H1 (cell line): ENCODE results near the gene MTG1. TPM values are rescaled to one million over a fixed set of nuclear protein-coding genes. Genes with fewer than 3 reads are reported as not detected.

Experiments
- CTCF ChIA-PET: fragments of 300-600 bp; sonication (Branson Sonifier 250); formaldehyde crosslinking; loops from one replicate; lab custom pipeline; 2021; ENCODE audit not compliant: partially characterized antibody; lab: Charles Lee
- POLR2A ChIA-PET: fragments of 300-600 bp; sonication (Branson Sonifier 250); formaldehyde crosslinking; loops from one replicate; lab custom pipeline; 2021; ENCODE audit warnings: inconsistent platforms; ENCODE audit not compliant: partially characterized antibody; lab: Charles Lee
- DNase-seq, 2 experiments: peaks; one replicate each; pipeline versions ENCODE4 v3.0.0 to v3.0.0-alpha.2; 2010 to 2022; ENCODE audit warnings: low spot score in 2 of 2, low read depth in 1 of 2, mixed read lengths in 1 of 2
- FAIRE-seq: peaks from 2 replicates; lab custom pipeline; 2011; peaks lifted over from hg19 to GRCh38; lab: Jason Lieb, UNC
- H2AFZ ChIP-seq: 2 replicates; pipeline ENCODE4 v1.8.1; 2012; ENCODE audit warnings: low read length, inconsistent platforms
- H2AK5ac ChIP-seq: 2 replicates; pipeline ENCODE4 v1.6.1; 2013; ENCODE audit warnings: low read depth, low read length
- H2BK120ac ChIP-seq: replicated peaks from 2 replicates; pipeline ENCODE3; 2013; ENCODE audit warnings: low read depth, low read length, inconsistent platforms
- H2BK12ac ChIP-seq: 2 replicates; pipeline ENCODE4 v1.6.1; 2013; ENCODE audit warnings: low read depth, low read length
- H2BK15ac ChIP-seq: 2 replicates; pipeline ENCODE4 v1.6.1; 2013; ENCODE audit warnings: low read length
- H2BK20ac ChIP-seq: 2 replicates; pipeline ENCODE4 v1.6.1; 2013; ENCODE audit warnings: low read length
- H2BK5ac ChIP-seq: 2 replicates; pipeline ENCODE4 v1.6.1; 2013; ENCODE audit warnings: low read depth, low read length
- H3K14ac ChIP-seq: 2 replicates; pipeline ENCODE4 v1.6.1; 2013; ENCODE audit warnings: inconsistent platforms; ENCODE audit not compliant: insufficient read length
- H3K18ac ChIP-seq: 2 replicates; pipeline ENCODE4 v1.6.1; 2013; ENCODE audit warnings: low read length; ENCODE audit errors: extremely low read depth
- H3K23ac ChIP-seq: 2 replicates; pipeline ENCODE4 v1.6.1; 2013; ENCODE audit warnings: inconsistent platforms; ENCODE audit not compliant: insufficient read length
- H3K23me2 ChIP-seq: 2 replicates; pipeline ENCODE4 v1.6.1; 2013; ENCODE audit warnings: low read depth, low read length
- H3K27ac ChIP-seq: 2 replicates; pipeline ENCODE4 v1.6.1; 2011; ENCODE audit warnings: low read depth, low read length, inconsistent platforms
- H3K27me3 ChIP-seq, 4 experiments: replicated peaks in 1 of 4; 1 replicate in 1 of 4; 2 replicates in 3 of 4; pipeline versions ENCODE4 v1.6.1 to v1.8.1; 2011 to 2013; ENCODE audit warnings: low read length in 3 of 4, mild to moderate bottlenecking in 3 of 4, inconsistent platforms in 2 of 4, mixed read lengths in 2 of 4, moderate library complexity in 1 of 4; ENCODE audit not compliant: control insufficient read depth in 3 of 4, insufficient read depth in 3 of 4; ENCODE audit errors: extremely low read depth in 1 of 4
- H3K36me3 ChIP-seq, 4 experiments: 2 replicates each; pipeline versions ENCODE4 v1.6.1 to v1.8.1; 2011 to 2013; ENCODE audit warnings: mild to moderate bottlenecking in 4 of 4, low read length in 3 of 4, moderate library complexity in 2 of 4, control low read depth in 1 of 4, inconsistent platforms in 1 of 4; ENCODE audit not compliant: insufficient read depth in 4 of 4, control insufficient read depth in 2 of 4
- H3K4ac ChIP-seq: replicated peaks from 2 replicates; pipeline ENCODE3; 2013; ENCODE audit warnings: low read length, low read depth, mixed read lengths, inconsistent platforms; ENCODE audit not compliant: insufficient read length
- H3K4me1 ChIP-seq, 4 experiments: replicated peaks in 1 of 4; 1 replicate in 1 of 4; 2 replicates in 3 of 4; pipeline versions ENCODE4 v1.6.1 to v1.8.1; 2011 to 2013; ENCODE audit warnings: low read length in 3 of 4, inconsistent platforms in 2 of 4, mixed read lengths in 1 of 4; ENCODE audit not compliant: insufficient read depth in 4 of 4, control insufficient read depth in 3 of 4
- H3K4me2 ChIP-seq, 2 experiments: 2 replicates each; pipeline versions ENCODE4 v1.6.1 to v1.8.1; 2011 to 2013; ENCODE audit warnings: low read depth in 2 of 2, low read length in 2 of 2, control low read depth in 1 of 2, inconsistent platforms in 1 of 2, mild to moderate bottlenecking in 1 of 2; ENCODE audit not compliant: insufficient read depth in 1 of 2
- H3K4me3 ChIP-seq, 4 experiments: fragments of 200-600, 300-600 bp in 1 of 4; sonication (generic), shearing (Covaris generic), sonication (Bioruptor Twin) in 1 of 4; 2 replicates each; pipeline versions ENCODE4 v1.5.1 to v1.8.1; 2011 to 2016; ENCODE audit warnings: low read length in 4 of 4, low read depth in 3 of 4, control low read depth in 2 of 4, inconsistent platforms in 2 of 4, mild to moderate bottlenecking in 2 of 4, mixed read lengths in 1 of 4, moderate library complexity in 1 of 4; ENCODE audit not compliant: insufficient read depth in 2 of 4; ENCODE audit errors: extremely low read depth in 1 of 4
- H3K56ac ChIP-seq: replicated peaks from 2 replicates; pipeline ENCODE3; 2013; ENCODE audit warnings: low read depth, mild to moderate bottlenecking, mixed read lengths, low read length, inconsistent platforms; ENCODE audit not compliant: insufficient read length
- H3K79me1 ChIP-seq: 2 replicates; pipeline ENCODE4 v1.6.1; 2013; ENCODE audit warnings: low read depth, low read length, control low read depth
- H3K79me2 ChIP-seq, 2 experiments: 2 replicates each; pipeline versions ENCODE4 v1.6.1 to v1.8.1; 2012 to 2013; ENCODE audit warnings: low read length in 2 of 2, mild to moderate bottlenecking in 2 of 2, inconsistent platforms in 1 of 2; ENCODE audit not compliant: insufficient read depth in 2 of 2, control insufficient read depth in 1 of 2
- H3K9ac ChIP-seq, 4 experiments: replicated peaks in 1 of 4; 1 replicate in 1 of 4; 2 replicates in 3 of 4; pipeline versions ENCODE4 v1.6.1 to v1.8.1; 2011 to 2013; ENCODE audit warnings: low read depth in 3 of 4, low read length in 3 of 4, control low read depth in 2 of 4, mild to moderate bottlenecking in 2 of 4, moderate library complexity in 2 of 4, inconsistent platforms in 1 of 4; ENCODE audit errors: extremely low read depth in 1 of 4
- H3K9me3 ChIP-seq, 2 experiments: 2 replicates each; pipeline versions ENCODE4 v1.6.1 to v1.8.1; 2012 to 2013; ENCODE audit warnings: mild to moderate bottlenecking in 2 of 2, moderate library complexity in 2 of 2, control low read depth in 1 of 2, inconsistent platforms in 1 of 2, low read depth in 1 of 2, low read length in 1 of 2, mixed read lengths in 1 of 2; ENCODE audit not compliant: insufficient read depth in 2 of 2
- H4K20me1 ChIP-seq, 2 experiments: replicated peaks in 1 of 2; 2 replicates each; pipeline versions ENCODE3 to v1.8.1; 2011 to 2013; ENCODE audit warnings: inconsistent platforms in 2 of 2, low read length in 2 of 2, mild to moderate bottlenecking in 1 of 2; ENCODE audit not compliant: insufficient read depth in 2 of 2, control insufficient read depth in 1 of 2
- H4K5ac ChIP-seq: 2 replicates; pipeline ENCODE4 v1.6.1; 2013; ENCODE audit warnings: low read length, low read depth, mixed read lengths, inconsistent platforms; ENCODE audit not compliant: insufficient read length
- H4K8ac ChIP-seq: 2 replicates; pipeline ENCODE4 v1.8.0; 2013; ENCODE audit warnings: mild to moderate bottlenecking, moderate library complexity, low read length, inconsistent platforms; ENCODE audit not compliant: insufficient read depth; ENCODE audit errors: extremely low read depth
- H4K91ac ChIP-seq: replicated peaks from 2 replicates; pipeline ENCODE3; 2013; ENCODE audit warnings: low read length, mixed read lengths, inconsistent platforms; ENCODE audit not compliant: insufficient read length
- POLR2A ChIP-seq, 2 experiments: IDR thresholded peaks; 1 replicate in 1 of 2; 2 replicates in 1 of 2; pipeline ENCODE4 v1.6.1; 2011; ENCODE audit warnings: low read depth in 2 of 2, low read length in 2 of 2, mild to moderate bottlenecking in 2 of 2; ENCODE audit errors: control extremely low read depth in 1 of 2
- TEAD4 ChIP-seq: IDR thresholded peaks from 2 replicates; pipeline ENCODE4 v1.6.1; 2012; ENCODE audit warnings: low read depth, low read length, inconsistent platforms, mixed read lengths
- WGBS, 2 experiments: shearing (Covaris generic) in 1 of 2; methylation state at CpG; one replicate each; pipeline versions ENCODE4 v1.1.6 to v1.1.7; 2013 to 2015; ENCODE audit warnings: low lambda C conversion rate in 2 of 2, mixed read lengths in 2 of 2, inconsistent platforms in 1 of 2, low coverage in 1 of 2, missing lambda C conversion rate in 1 of 2; ENCODE audit not compliant: insufficient replicate concordance in 2 of 2, insufficient coverage in 1 of 2, insufficient read length in 1 of 2; ENCODE audit errors: extremely low coverage in 1 of 2, missing lambda C conversion rate in 1 of 2; 5-methylcytosine and 5-hydroxymethylcytosine counted together
- polyA plus RNA-seq, 7 experiments: library from polyadenylated mRNA; depleted of rRNA in 3 of 7; stranded (reverse) in 5 of 7; unstranded in 2 of 7; fragments of >200 nt in 5 of 7; fragments of 200-250 nt in 2 of 7; gene quantifications; 1 replicate in 5 of 7; 2 replicates in 1 of 7; 4 replicates in 1 of 7; pipeline versions ENCODE4 v1.2.1 to v1.2.3, GENCODE V29; 2011 to 2013; ENCODE audit warnings: missing spikeins in 2 of 7, mixed read lengths in 2 of 7
- total RNA-seq: library from RNA; stranded (reverse); fragmentation: NEBNext Ultra II Directional; extraction: Animal tissue kit (Norgen Biotek cat#: 25700); gene quantifications from 2 replicates; pipeline ENCODE4 v1.2.1, GENCODE V29; 2021

The MTG1 gene
- total and polyA plus RNA-seq, 2 of the 8 experiments (the other 6 are each of a cell fraction or from before 2014, with no cell fraction given): 56.6 to 81.6 TPM

- H3K4me1 ChIP-seq: peaks cover 0 to 21% (median 2%) of the 10 kb centered on the region in 4 experiments; a peak in 4 of 7 replicates
- FAIRE-seq: no peak
- H4K5ac ChIP-seq: no peak overlapping the region
- ChIA-PET POLR2A (interaction anchor here (1.1 to 2.7 kb wide), 5 partner anchors 9 to 26 kb away, joined by 3 to 9 read pairs (median 7); no protein-coding TSS in a partner anchor), CTCF (interaction anchor here (1.3 to 3.7 kb wide), 5 partner anchors 11 to 26 kb away, joined by 3 to 32 read pairs (median 11); no protein-coding TSS in a partner anchor)
- H3K36me3 ChIP-seq: no peaks in the 10 kb centered on the region; a peak in 1 of 8 replicates
- H3K14ac ChIP-seq: no peak overlapping the region
- H2AFZ ChIP-seq: no peak overlapping the region
- H3K4me3 ChIP-seq: no peak overlapping the region
- TF ChIP-seq POLR2A (IDR thresholded peaks at IDR 0.05; ENCODE audit: control extremely low read depth in 1 of 2, low read depth in 2 of 2, low read length in 2 of 2): peak in 1 of 2 experiments; percentile 36; a peak in 1 of 3 replicates
- TF ChIP-seq TEAD4: no peak
- H3K79me2 ChIP-seq: no peaks in the 10 kb centered on the region
- H4K91ac ChIP-seq: no peak overlapping the region
- peak overlapping the region; percentile 35 for H4K8ac ChIP-seq
- 0 out of 2 replicates have a peak overlapping the region, but pooled peaks have one; percentile 35 for H2BK5ac ChIP-seq
- H3K9ac ChIP-seq: no peak overlapping the region
- H2BK15ac ChIP-seq: no peak overlapping the region
- no peak overlapping the region for H2AK5ac ChIP-seq
- no peak overlapping the region for H2BK20ac ChIP-seq
- 0 out of 2 replicates have a peak overlapping the region, but pooled peaks have one; percentile 33 for H2BK12ac ChIP-seq
- no peaks in the 10 kb centered on the region; a peak in 1 of 7 replicates for H3K27me3 ChIP-seq
- no peak overlapping the region for H3K4me2 ChIP-seq
- DNase-seq: no peak
- H4K20me1 ChIP-seq: peaks cover 7 to 15% of the 10 kb centered on the region in 2 experiments
- H3K79me1 ChIP-seq: no peaks in the 10 kb centered on the region
- no peak overlapping the region for H3K23ac ChIP-seq
- no peak overlapping the region for H2BK120ac ChIP-seq
- no peak overlapping the region for H3K27ac ChIP-seq
- H3K23me2 ChIP-seq: peaks cover 4% of the 10 kb centered on the region; the same call in 1 of the 2 replicates
- WGBS, 2 experiments: 88% methylated on average over 12 of the region's 12 CpGs; no CpG with 5 or more reads in 1 of the 2 experiments
- no peak overlapping the region for H3K4ac ChIP-seq
- H3K9me3 ChIP-seq: no peaks in the 10 kb centered on the region
- no peak overlapping the region for H3K18ac ChIP-seq
- no peak overlapping the region for H3K56ac ChIP-seq
Measured at GRCh38 chr10:133350283-133350949, 43.5 kb upstream of the MTG1 start.
